CD4-positive, alpha-beta T cell treated with Interleukin-2 at 100 ng/mL for 4 hours (primary cell): ENCODE measurements around the gene SYDE2.
"Not testable (repeated sequence)": the region's sequence is repeated elsewhere in the genome, so short reads cannot be mapped to it uniquely, and the experiment has no call there.

Experiments
- DNase-seq: peaks from one replicate; pipeline ENCODE4 v3.0.0-alpha.2; 2020; ENCODE audit warnings: low spot score

The SYDE2 gene

DNA sequence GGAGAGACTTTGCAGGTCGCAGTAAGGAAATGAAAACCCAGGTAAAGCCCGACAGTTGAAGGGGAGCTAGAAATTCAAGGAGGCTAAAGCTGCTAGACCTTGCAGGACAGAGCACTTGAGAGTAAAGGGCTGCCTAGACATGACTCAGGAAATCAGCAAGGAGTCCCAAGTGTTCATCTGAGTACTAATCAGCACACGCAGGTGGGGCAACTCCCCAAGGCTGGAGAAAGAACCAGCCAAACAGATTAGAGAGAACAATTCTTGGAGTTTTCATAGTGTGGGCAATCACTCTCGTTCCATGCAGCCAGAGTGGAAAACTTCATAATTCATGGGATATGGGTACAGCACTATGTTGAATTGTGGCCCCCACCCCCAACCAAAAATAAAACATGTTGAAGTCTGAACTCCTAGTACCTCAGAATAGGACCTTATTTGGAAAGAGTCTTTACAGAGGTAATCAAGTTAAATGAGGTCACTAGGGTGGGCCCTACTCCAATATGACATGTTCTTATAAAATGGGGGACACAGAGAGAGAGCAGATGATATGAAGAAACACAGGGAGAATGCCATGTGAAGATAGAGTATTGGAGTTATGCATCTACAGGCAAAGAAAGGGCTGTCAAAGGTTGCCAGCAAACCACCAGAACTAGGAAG is 28.0 kb downstream of the SYDE2 start:
- no peak for DNase-seq

DNA sequence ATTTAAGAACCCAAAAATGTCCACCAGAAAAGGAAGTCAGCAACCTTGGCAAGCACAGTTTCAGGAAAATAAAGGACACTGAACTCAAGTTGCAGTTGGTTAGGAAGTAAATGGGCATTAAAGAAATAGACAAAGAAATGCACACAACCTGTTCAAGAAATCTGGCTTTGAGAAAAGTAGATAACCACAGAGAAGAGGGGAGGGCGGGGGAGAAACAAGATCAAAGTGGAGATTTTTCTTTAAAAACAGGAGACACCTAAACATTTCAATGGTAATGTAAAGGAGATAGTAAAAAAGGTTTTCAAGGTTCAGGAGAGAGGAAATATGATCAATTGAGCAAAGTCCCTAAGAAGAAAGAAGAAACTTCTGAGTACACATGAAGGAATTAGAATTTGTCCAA is 29.1 kb downstream of the SYDE2 start:
- DNase-seq = no peak

DNA sequence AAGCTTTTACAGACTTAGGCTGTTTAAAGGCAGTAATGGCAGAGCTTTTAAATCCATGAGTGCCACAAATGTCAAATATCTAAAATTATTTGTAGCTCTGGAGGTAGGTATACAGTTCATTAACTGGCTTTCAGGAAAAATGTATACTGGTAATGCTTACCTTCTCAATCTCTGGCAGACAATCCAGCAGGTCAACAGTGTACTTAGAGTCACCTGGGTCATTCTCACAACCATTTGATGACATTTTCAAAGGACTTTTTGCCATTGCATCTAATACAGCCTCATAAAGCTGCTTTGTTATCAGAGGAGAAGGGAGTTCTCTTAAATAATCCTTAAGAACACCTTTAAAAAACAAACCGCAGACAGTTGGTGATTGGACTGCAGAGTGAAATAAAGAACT is 31.9 kb downstream of the SYDE2 start:
- no peak for DNase-seq

DNA sequence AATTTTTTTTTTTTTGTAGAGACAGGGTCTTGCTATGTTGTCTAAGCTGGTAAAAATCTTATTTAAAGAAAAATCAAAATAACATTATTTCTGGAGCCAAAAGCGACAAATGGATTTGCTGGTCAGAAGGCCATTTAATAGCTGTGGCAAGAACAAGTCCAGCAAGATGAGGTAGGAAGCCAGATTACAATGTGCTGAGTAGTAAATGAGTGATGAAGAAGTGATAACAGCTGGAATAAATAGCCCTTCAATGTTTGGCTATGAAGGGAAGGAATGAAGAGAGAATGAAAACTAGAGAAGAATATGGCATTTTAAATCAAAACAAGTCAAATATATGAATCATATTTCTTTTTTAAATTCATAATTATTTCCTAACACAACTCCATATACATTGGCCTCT is 34.5 kb downstream of the SYDE2 start:
- no peak for DNase-seq

DNA sequence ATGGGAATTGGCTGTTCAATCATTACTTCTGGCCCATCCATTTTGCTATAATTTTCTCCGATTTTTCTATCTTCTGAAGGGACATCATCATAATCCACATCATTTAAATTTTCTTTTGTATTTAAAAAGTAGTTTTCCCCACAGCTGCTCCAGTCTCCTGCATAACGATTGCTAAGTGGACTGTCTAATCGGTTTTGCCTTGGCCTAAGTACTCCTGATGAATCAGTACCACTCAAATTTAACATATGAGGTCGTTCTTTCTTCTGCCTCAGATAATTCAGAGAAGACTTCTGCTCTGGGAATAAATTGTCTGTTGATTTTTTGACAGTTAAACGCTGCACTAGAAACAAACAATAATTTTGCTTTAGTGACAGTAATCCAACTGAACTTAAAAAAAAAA is 41.9 kb downstream of the SYDE2 start:
- DNase-seq = no peak

DNA sequence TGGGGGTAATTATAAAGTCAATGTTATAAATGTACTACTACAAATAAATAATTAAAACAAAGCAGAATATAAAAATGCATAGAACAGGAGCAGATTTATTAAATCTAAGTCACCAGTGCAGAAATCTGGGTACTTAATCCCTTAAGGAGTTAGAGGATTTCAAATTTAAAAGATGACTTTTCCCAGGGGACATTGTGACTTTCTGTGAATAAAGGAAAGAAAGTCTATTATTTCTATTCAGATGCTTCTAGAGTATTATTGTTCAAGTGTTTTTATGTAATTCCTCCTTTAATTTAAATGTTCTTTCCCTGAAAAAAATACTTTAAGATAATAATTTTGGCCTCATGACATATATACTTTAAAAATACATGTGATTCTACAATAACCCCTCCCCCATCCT is 43.4 kb downstream of the SYDE2 start:
- no peak for DNase-seq

DNA sequence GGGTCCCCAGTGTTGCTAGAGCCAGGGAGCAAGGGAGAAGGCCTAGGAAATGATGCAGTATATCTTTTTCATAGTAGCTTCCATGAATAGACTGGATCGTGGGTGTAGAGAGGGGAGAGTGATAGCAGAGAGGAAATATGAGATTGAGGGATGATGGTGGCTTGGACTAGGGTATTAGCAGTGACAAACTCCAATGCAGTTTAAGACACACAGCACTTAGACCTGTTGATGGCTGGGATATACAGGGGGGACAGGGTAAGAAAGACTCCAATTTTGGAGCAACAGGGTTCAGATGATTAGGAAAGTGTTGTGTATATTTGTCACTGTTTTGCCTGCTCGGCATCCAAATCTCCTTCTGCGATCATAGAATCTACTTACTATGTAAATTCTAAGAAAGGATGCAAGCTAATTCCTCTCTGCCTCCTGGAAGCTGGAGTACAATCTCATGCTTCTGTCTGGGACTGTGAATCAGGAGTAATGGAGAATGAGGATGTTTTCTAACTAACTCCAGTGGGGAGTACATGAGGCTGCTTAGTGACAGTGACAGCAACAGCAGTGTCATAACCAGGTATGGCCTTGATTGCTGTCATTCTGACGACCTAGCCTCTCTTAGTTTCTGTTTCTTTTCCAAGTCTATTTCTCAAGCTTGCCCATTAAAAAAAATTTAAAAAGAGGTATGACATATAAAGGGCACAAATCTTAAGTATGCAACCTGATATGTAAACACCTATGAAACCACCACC is 47.5 kb downstream of the SYDE2 start:
- DNase-seq = no peak

DNA sequence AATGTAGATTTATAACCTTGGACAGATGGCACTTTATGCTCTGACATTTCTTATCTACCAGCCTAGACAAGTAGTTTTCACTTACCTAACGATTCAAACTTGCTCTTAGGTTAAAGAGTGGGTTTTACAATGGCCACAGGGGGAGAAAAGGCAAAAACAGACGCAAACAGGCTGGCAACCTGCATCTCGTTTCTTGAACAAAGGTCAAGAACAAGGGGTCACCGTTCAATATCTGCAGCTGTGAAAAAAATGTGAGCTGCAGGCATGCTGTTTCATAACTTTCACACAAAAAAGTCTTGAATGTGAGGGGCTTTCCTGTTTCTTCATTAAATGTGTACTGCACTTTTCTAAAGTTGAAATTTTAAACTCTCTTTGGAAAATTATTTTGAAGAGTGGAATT is 49.4 kb downstream of the SYDE2 start:
- no peak for DNase-seq

DNA sequence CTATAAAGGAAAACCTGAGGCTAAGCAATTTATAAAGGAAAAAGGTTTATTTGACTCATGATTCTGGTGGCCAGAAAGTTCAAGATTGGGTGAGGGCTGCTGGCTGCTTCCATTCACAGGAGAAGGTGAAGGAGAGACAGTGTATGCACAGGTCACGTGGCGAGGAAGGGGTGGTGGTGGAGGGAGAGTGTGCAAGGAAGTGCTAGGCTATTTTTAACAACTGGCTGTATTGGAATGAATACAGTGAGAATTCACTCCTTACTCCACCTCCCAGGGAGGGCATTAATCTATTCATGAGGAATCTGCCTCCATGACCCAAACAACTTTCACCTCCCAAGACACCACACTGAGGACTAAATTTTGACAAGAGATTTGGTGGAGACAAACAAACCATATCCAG is 51.0 kb downstream of the SYDE2 start:
- DNase-seq = no peak

DNA sequence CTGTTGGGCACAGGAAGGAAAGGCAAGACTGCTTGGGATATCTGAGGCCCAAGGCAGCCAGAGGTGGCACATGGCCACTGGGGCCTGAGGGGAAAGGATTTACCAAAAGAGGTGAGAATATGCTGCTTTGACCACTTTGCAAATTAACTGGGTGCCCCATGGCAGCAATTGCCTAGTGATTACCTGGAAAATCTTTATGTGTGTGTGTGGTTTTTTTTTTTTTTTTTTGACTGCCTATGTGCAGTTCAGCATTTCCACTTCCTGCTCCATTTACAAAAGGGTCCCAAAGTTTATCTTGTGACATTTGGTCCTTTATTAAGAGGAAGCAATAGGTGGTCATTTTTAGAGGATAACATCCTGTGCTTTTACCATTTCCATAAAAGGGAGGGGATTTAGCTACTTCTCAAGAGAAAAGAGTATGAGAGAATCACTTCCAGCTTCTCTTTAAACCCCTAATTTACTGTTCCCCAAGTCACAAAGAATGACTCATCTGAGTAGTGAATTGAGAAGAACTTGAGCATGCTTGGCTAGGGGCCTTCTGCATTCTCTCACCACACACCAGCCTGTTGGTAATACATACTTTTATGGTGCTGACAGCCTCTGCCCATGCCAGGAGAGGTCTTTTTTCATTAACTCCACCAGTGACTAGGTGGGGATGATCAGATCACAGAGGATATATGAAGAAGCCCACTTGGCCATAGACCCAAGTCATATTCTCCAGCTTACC is 52.1 kb downstream of the SYDE2 start:
- DNase-seq = no peak

DNA sequence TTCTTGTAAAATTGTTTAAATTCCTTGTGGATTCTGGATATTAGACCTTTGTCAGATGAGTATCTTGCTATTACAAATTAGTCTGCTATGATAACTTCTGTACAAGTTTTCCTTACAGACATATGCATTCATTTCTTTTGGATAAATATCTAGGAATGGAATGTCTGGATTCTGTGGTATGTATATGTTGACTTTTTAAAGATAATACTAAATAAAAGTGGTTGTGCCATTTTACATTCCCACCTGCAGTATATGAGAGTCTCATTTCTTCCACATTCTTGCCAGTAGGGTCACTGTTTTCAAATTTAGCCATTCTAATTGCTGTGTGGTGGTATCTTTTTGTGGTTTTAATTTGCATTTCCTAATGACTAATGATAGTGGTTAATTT is 53.9 kb downstream of the SYDE2 start:
- DNase-seq = no peak

DNA sequence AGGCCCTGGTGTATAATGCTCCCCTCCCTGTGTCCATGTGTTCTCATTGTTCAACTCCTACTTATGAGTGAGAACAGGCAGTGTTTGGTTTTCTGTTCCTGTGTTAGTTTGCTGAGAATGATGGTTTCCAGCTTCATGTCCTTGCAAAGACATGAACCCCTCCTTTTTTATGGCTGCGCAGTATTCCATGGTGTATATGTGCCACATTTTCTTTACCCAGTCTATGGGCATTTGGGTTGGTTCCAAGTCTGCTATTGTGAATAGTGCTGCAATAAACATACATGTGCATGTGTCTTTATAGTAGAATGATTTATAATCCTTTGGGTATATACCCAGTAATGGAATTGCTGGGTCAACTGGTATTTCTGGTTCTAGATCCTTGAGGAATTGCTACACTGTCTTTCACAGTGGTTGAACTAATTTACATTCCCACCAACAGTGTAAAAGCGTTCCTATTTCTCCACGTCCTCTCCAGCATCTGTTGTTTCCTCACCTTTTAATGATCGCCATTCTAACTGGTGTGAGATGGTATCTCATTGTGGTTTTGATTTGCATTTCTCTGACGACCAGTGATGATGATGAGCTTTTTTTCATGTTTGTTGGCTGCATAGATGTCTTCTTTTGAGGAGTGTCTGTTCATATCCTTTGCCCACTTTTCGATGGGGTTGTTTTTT is 54.4 kb downstream of the SYDE2 start:
- not testable (repeated sequence) for DNase-seq

DNA sequence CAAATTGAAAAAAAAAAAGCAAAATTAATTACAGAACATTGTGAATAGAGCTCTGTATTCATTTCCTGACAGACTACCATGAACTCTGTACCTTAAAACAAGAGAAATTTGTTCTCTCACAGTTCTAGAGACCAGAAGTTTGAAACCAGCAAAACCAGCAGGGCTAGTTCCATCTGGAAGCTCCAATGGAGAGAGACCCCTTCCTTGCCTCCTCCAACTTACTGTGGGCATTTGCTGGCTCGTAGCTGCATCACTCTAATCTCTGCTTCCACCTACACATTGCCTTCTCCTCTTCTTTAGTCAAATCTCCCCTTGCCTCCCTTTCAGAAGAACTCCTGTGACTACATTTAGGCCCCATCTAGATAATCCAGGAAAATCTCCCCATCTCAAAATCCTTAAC is 56.5 kb downstream of the SYDE2 start:
- no peak for DNase-seq

DNA sequence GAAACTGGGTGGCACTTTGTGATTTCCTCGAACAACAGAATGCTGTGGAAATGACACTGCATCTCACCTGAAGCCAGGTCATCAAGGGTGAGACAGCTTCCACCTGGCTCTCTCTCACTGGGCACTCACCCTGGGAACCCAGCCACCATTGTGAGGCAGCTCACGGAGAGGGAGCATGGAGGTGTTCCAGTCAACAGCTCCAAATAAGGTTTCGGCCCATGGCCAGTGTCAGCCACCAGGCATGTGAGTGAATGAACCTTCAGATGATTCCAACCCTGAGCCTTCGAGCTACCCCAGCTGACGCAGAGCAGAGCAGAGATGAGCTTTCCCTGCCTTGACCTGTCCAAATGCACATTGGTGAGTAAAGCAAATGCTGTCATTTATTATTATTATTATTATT is 58.1 kb downstream of the SYDE2 start:
- DNase-seq = no peak

DNA sequence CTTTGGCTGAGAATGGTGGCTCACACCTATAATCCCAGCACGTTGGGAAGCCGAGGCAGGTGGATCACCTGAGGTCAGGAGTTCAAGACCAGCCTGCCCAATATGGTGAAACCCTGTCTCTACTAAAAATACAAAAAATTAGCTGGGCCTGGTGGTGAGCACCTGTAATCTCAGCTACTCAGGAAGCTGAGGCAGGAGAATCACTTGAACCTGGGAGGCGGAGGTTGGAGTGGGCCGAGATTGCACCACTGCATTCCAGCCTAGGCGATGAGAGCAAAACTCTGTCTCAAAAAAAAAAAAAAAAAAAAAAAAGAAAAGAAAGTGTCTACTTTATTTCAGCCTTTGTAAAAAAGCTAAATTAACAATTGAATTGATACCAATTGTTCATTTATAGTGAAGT is 62.4 kb downstream of the SYDE2 start:
- not testable (repeated sequence) for DNase-seq

DNA sequence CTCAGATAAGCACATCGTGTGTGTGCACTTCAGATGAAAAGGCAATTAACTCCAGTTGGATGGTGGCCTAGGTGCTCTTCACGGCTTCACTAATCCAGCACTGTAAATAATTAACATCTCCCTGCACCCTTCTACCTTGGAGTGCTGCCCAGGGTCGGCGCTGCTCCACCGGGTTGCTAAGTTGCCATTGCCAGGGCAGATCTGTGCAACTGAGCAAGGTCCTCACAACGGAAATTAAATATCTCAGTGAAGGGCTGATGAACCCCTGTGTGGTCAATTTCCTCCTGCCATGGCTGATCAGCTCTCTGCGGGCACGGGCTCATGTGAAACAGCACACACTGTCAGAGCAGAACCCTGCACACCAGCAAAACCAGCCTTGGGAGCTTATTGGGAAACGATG is 63.2 kb downstream of the SYDE2 start:
- DNase-seq = no peak

DNA sequence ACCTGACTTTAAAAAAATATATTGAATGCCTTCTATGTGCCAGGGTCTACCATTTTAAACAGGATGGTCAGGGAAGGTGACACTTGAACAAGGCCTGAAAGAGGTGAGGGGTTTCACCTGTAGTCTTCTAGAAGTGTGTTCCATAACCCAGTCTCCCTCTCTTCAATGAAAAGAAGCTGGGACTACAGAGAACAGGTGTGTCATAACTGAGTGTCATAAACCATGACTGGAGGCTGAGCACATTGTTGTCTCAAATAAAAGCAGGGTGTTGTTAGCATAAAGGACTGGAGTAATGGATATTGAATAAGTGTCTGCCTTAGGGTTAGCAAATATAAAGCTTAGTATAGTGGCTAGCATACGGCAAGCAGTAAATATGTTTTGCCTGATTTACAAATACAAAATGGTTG is 65.4 kb downstream of the SYDE2 start:
- no peak for DNase-seq

DNA sequence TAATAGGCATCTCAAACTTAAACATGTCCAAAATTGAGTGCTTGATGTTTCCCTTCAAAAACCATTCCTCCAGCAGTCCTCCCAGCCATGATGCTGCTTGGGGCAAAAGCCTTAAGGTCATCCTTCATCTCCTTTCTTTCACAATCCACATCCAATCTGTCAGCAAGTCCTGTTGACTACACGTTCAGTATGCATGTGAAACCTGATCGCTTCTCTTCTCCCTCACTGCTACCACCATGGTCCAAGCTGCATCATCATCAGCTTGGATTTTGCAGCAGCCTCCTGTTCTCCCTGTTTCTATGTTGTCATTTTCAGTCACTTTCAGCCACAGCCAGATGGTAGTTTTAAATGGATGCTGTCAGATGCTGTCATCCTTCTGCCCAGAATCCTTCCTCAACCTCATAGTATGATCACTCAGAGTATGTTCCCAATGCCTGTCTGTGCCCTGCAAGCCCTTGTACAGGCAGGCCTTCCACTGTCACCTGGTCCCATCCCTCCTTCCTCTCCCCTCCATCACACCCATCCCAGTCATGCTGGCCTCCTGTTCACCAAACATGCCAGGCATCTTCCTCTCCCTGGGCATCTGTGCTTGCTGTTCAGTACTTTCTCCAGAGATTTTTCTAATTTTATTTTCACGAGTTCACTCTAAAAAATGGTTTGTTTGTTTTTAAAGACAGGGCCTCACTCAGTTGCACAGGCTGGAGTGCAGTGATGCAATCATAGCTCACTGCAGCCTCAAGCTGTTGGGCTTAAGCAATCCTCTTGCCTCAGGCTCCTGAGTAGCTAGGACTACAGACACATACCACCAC is 66.0 kb downstream of the SYDE2 start:
- no peak for DNase-seq

DNA sequence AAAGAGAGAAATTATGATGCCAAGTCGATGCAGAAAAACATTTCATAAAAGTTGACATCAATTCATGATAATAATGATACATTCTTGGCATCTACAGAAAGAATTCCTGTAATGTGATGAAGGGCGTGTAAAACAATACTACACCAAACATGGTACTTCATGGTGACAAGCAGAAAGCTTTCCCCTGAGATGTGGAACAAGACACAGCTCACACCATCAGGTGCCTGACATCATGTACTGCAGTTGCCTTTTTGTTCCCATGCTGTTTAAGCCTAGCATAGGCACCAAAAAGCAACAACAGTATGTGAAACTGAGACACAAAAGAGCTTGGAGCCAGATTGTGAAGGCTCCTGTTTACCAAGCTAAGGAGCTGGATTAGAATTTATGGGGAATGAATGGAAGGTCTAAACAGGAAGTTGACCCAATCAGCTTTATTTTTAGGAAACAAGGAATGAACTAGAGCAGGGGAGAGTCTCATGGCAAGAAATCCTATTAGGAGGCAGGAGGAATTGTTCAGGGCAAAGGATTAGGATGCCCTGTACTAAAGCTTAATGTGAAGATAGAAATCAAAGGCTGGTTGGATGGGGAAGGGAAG is 67.2 kb downstream of the SYDE2 start:
- DNase-seq = no peak

DNA sequence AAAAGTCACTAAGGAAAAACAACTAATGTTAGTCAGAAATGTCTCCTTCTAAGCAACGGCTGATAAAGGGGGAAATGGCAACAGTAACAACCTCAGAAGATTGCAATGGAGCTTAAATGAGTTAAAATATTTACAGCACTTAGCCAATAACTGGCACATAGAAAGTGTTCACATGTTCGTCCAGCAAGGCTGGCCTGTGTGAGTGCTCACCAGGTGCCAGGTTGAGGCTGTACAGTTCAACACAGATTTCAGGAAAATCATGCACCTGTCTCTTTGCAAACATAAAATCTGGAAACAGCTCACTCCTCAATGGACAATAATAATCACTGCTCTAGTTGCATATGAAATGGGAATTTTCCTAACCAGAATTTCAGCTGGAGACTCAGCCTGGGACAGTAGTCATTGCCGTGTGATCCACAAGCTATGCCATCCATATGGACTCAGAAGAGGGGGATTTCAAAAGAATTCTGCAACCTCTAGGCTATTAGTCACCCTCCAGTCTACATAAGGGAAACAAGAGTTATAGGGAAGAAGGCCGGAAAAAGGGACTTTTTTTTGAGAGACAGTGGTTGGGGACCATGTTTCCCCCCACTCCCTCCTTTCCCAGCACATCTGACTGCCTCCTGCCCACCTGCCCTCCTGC is 68.6 kb downstream of the SYDE2 start:
- DNase-seq = no peak

DNA sequence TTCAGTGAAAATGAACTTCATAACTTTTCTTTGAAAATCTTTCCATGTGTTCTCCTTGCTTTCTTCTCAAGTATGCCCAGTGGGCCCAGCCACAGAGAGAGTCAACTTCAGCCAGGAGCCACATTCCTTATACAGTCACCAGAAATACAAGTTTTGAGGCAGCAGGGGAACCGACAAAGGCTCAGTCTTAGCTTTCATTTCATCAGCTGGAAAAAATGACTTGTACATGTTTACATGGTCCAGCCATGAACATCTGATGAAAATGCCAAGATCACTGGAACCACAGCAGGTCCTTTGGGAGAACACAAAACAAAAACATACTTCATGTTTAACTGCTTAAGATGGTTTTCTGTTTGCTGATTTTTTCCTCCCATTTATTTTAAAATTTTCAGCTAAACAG is 72.5 kb downstream of the SYDE2 start:
- no peak for DNase-seq
